WTC11 (cell line): ENCODE measurements around the gene C1D. TPM values are rescaled to one million over a fixed set of nuclear protein-coding genes. Genes with fewer than 3 reads are reported as not detected.

Experiments
- ATAC-seq: fragments of 200-7000 bp; cut with Tn5 transposase; 2 replicates; pipeline ENCODE4 v1.10.0; 2021; ENCODE audit warnings: mild to moderate bottlenecking, moderate library complexity
- CTCF ChIA-PET: fragments of 300-600 bp; sonication (Branson Sonifier 250); formaldehyde crosslinking; loops from one replicate; lab custom pipeline; 2021; ENCODE audit warnings: antibody characterized with exemption; lab: Charles Lee
- POLR2A ChIA-PET: fragments of 350-600 bp; sonication (Branson Sonifier 250); formaldehyde crosslinking; loops from one replicate; lab custom pipeline; 2021; ENCODE audit warnings: antibody characterized with exemption; lab: Charles Lee
- DNase-seq: peaks from one replicate; pipeline ENCODE4 v3.0.0; 2021; ENCODE audit warnings: low spot score
- H3K27ac Mint-ChIP-seq: 2 replicates; pipeline ENCODE4 v1.8.0; 2021; ENCODE audit warnings: mixed read lengths
- H3K27me3 Mint-ChIP-seq: 2 replicates; pipeline ENCODE4 v1.8.0; 2021; ENCODE audit warnings: low read depth, mild to moderate bottlenecking, moderate library complexity, mixed read lengths
- H3K36me3 Mint-ChIP-seq: 2 replicates; pipeline ENCODE4 v1.8.0; 2021; ENCODE audit warnings: mixed read lengths
- H3K4me1 Mint-ChIP-seq: 2 replicates; pipeline ENCODE4 v1.8.0; 2022; ENCODE audit warnings: mixed read lengths
- H3K4me3 Mint-ChIP-seq: 2 replicates; pipeline ENCODE4 v1.8.0; 2021; ENCODE audit warnings: mild to moderate bottlenecking, moderate library complexity, mixed read lengths
- H3K9me3 Mint-ChIP-seq: 2 replicates; pipeline ENCODE4 v1.8.0; 2021; ENCODE audit warnings: mixed read lengths
- ATF1 ChIP-seq: sonication (generic); formaldehyde crosslinking; IDR thresholded peaks from 2 replicates; pipeline ENCODE4 v1.8.1; 2023; ENCODE audit warnings: mild to moderate bottlenecking, moderate library complexity, missing genetic modification reagents
- ERG ChIP-seq: fragments of 250-450 bp; sonication (Bioruptor Pico); IDR thresholded peaks from 2 replicates; pipeline ENCODE4 v1.8.0; 2021; ENCODE audit warnings: mild to moderate bottlenecking
- NR1H2 ChIP-seq: sonication (generic); formaldehyde crosslinking; IDR thresholded peaks from 2 replicates; pipeline ENCODE4 v1.9.0; 2021; ENCODE audit warnings: mild to moderate bottlenecking, moderate library complexity, missing genetic modification reagents
- NR2C2 ChIP-seq: sonication (generic); formaldehyde crosslinking; IDR thresholded peaks from 2 replicates; pipeline ENCODE4 v1.8.0; 2022; ENCODE audit warnings: mild to moderate bottlenecking, missing genetic modification reagents
- OVOL2 ChIP-seq: fragments of 250-450 bp; sonication (Bioruptor Pico); IDR thresholded peaks from 2 replicates; pipeline ENCODE4 v1.9.0; 2021; ENCODE audit warnings: mild to moderate bottlenecking, borderline replicate concordance
- SMAD4 ChIP-seq: sonication (generic); formaldehyde crosslinking; IDR thresholded peaks from 2 replicates; pipeline ENCODE4 v1.8.0; 2022; ENCODE audit warnings: mild to moderate bottlenecking, missing genetic modification reagents
- TP53 ChIP-seq: sonication (generic); formaldehyde crosslinking; IDR thresholded peaks from 2 replicates; pipeline ENCODE4 v1.8.1; 2023; ENCODE audit warnings: mild to moderate bottlenecking, missing genetic modification reagents
- ZBTB21 ChIP-seq: sonication (generic); formaldehyde crosslinking; IDR thresholded peaks from 2 replicates; pipeline ENCODE4 v1.8.1; 2023; ENCODE audit warnings: mild to moderate bottlenecking, missing genetic modification reagents, borderline replicate concordance
- ZNF219 ChIP-seq: sonication (generic); formaldehyde crosslinking; IDR thresholded peaks from 2 replicates; pipeline ENCODE4 v1.8.0; 2023; ENCODE audit warnings: missing genetic modification reagents, mild to moderate bottlenecking, borderline replicate concordance
- ZNF232 ChIP-seq: sonication (generic); formaldehyde crosslinking; IDR thresholded peaks from 2 replicates; pipeline ENCODE4 v1.8.0; 2022; ENCODE audit warnings: mild to moderate bottlenecking, missing genetic modification reagents
- total RNA-seq: library from RNA; stranded (reverse); gene quantifications from 3 replicates; pipeline ENCODE4 v1.2.3, GENCODE V29; 2021
- TF ChIP-seq, protein P1 (sequence below): fragments of 250-450 bp; sonication (Bioruptor Pico); IDR thresholded peaks from 2 replicates; pipeline ENCODE4 v1.9.0; 2021; ENCODE audit warnings: mild to moderate bottlenecking
- TF ChIP-seq, protein P2 (sequence below): fragments of 250-450 bp; sonication (Bioruptor Pico); IDR thresholded peaks from 2 replicates; pipeline ENCODE4 v1.9.0; 2021; ENCODE audit warnings: moderate library complexity, mild to moderate bottlenecking, inconsistent platforms, borderline replicate concordance
- TF ChIP-seq, protein P3 (sequence below): sonication (generic); formaldehyde crosslinking; IDR thresholded peaks from 2 replicates; pipeline ENCODE4 v1.8.0; 2023; ENCODE audit warnings: mild to moderate bottlenecking, missing genetic modification reagents
- TF ChIP-seq, protein P4 (sequence below): sonication (generic); formaldehyde crosslinking; IDR thresholded peaks from 2 replicates; pipeline ENCODE4 v1.8.1; 2023; ENCODE audit warnings: mild to moderate bottlenecking, missing genetic modification reagents, borderline replicate concordance
- TF ChIP-seq, protein P5 (sequence below): sonication (generic); formaldehyde crosslinking; IDR thresholded peaks from 2 replicates; pipeline ENCODE4 v1.8.1; 2023; ENCODE audit warnings: mild to moderate bottlenecking, missing genetic modification reagents, moderate library complexity
- TF ChIP-seq, protein P6 (sequence below): sonication (generic); formaldehyde crosslinking; IDR thresholded peaks from 2 replicates; pipeline ENCODE4 v1.8.0; 2023; ENCODE audit warnings: missing genetic modification reagents

C1D gene
- total RNA-seq, 1 experiment from 2014 or later = 21.0 TPM

DNA sequence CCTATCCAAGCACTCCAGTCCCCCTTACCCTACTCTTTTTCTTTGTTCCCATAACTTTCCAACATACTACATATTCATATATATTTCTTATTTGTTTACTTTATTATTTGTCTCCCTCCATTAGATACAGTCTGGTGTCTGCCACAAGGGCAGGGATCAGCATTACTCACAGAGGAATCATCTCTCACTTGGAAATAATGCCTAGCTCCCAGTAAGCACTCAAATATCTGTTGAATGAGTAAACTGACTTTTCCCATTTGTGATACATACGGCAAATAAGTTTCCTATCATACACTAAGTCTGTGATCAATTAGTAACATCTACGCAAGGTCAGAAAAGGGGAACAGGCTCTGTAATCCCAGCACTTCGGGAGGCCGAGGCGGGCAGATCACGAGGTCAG lies 18.7 kb downstream of the C1D start (continued):
- TF ChIP-seq, protein P1, sequence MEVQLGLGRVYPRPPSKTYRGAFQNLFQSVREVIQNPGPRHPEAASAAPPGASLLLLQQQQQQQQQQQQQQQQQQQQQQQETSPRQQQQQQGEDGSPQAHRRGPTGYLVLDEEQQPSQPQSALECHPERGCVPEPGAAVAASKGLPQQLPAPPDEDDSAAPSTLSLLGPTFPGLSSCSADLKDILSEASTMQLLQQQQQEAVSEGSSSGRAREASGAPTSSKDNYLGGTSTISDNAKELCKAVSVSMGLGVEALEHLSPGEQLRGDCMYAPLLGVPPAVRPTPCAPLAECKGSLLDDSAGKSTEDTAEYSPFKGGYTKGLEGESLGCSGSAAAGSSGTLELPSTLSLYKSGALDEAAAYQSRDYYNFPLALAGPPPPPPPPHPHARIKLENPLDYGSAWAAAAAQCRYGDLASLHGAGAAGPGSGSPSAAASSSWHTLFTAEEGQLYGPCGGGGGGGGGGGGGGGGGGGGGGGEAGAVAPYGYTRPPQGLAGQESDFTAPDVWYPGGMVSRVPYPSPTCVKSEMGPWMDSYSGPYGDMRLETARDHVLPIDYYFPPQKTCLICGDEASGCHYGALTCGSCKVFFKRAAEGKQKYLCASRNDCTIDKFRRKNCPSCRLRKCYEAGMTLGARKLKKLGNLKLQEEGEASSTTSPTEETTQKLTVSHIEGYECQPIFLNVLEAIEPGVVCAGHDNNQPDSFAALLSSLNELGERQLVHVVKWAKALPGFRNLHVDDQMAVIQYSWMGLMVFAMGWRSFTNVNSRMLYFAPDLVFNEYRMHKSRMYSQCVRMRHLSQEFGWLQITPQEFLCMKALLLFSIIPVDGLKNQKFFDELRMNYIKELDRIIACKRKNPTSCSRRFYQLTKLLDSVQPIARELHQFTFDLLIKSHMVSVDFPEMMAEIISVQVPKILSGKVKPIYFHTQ (CRISPR knock-in tag) = no peak
- no peak for TF ChIP-seq SMAD4 (CRISPR knock-in tag)
- TF ChIP-seq, protein P2, sequence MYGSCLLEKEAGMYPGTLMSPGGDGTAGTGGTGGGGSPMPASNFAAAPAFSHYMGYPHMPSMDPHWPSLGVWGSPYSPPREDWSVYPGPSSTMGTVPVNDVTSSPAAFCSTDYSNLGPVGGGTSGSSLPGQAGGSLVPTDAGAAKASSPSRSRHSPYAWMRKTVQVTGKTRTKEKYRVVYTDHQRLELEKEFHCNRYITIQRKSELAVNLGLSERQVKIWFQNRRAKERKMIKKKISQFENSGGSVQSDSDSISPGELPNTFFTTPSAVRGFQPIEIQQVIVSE (CRISPR knock-in tag) = no peak

DNA sequence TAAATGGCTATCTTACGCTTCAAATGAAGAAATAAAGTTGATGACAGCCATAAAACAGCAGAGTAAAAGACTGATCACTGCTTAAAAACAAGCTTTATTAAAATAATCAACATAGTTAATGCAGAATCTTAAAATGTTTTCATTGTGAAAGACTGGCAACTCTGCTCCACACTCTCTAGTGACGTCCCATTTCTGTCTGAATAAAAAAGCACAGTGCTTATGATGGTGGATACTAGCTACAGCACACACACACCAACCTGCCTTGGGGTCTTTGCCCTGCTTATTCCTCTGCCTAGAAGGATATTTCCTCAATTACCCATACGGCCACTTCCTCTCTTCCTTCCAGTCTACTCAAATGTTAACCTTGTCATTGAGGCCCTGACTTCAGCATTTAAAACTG lies 19.1 kb downstream of the C1D start:
- no peaks in the 10 kb centered on the region for H3K4me1 Mint-ChIP-seq
- H3K4me3 Mint-ChIP-seq = no peak overlapping the region
- ATAC-seq (no peak), DNase-seq (no peak)
- peaks cover 6% of the 10 kb centered on the region; the same call in 1 of the 2 replicates for H3K36me3 Mint-ChIP-seq
- POLR2A ChIA-PET = no interaction called here
- CTCF ChIA-PET = no interaction called here
- no peaks in the 10 kb centered on the region for H3K9me3 Mint-ChIP-seq
- H3K27me3 Mint-ChIP-seq = no peaks in the 10 kb centered on the region
- H3K27ac Mint-ChIP-seq = no peak overlapping the region
- no peak for TF ChIP-seq ZNF219 (CRISPR knock-in tag)
- TF ChIP-seq, protein P2 (CRISPR knock-in tag) = no peak
- TF ChIP-seq NR2C2 (CRISPR knock-in tag) = no peak
- TF ChIP-seq, protein P1 (CRISPR knock-in tag) = no peak
- TF ChIP-seq ERG (CRISPR knock-in tag) = no peak
- TF ChIP-seq, protein P3, sequence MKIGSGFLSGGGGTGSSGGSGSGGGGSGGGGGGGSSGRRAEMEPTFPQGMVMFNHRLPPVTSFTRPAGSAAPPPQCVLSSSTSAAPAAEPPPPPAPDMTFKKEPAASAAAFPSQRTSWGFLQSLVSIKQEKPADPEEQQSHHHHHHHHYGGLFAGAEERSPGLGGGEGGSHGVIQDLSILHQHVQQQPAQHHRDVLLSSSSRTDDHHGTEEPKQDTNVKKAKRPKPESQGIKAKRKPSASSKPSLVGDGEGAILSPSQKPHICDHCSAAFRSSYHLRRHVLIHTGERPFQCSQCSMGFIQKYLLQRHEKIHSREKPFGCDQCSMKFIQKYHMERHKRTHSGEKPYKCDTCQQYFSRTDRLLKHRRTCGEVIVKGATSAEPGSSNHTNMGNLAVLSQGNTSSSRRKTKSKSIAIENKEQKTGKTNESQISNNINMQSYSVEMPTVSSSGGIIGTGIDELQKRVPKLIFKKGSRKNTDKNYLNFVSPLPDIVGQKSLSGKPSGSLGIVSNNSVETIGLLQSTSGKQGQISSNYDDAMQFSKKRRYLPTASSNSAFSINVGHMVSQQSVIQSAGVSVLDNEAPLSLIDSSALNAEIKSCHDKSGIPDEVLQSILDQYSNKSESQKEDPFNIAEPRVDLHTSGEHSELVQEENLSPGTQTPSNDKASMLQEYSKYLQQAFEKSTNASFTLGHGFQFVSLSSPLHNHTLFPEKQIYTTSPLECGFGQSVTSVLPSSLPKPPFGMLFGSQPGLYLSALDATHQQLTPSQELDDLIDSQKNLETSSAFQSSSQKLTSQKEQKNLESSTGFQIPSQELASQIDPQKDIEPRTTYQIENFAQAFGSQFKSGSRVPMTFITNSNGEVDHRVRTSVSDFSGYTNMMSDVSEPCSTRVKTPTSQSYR (CRISPR knock-in tag) = no peak
- TF ChIP-seq TP53 = no peak
- no peak for TF ChIP-seq ZNF232 (CRISPR knock-in tag)
- TF ChIP-seq OVOL2 (CRISPR knock-in tag) = no peak
- TF ChIP-seq, protein P4, sequence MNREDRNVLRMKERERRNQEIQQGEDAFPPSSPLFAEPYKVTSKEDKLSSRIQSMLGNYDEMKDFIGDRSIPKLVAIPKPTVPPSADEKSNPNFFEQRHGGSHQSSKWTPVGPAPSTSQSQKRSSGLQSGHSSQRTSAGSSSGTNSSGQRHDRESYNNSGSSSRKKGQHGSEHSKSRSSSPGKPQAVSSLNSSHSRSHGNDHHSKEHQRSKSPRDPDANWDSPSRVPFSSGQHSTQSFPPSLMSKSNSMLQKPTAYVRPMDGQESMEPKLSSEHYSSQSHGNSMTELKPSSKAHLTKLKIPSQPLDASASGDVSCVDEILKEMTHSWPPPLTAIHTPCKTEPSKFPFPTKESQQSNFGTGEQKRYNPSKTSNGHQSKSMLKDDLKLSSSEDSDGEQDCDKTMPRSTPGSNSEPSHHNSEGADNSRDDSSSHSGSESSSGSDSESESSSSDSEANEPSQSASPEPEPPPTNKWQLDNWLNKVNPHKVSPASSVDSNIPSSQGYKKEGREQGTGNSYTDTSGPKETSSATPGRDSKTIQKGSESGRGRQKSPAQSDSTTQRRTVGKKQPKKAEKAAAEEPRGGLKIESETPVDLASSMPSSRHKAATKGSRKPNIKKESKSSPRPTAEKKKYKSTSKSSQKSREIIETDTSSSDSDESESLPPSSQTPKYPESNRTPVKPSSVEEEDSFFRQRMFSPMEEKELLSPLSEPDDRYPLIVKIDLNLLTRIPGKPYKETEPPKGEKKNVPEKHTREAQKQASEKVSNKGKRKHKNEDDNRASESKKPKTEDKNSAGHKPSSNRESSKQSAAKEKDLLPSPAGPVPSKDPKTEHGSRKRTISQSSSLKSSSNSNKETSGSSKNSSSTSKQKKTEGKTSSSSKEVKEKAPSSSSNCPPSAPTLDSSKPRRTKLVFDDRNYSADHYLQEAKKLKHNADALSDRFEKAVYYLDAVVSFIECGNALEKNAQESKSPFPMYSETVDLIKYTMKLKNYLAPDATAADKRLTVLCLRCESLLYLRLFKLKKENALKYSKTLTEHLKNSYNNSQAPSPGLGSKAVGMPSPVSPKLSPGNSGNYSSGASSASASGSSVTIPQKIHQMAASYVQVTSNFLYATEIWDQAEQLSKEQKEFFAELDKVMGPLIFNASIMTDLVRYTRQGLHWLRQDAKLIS (CRISPR knock-in tag) = no peak
- TF ChIP-seq, protein P5, sequence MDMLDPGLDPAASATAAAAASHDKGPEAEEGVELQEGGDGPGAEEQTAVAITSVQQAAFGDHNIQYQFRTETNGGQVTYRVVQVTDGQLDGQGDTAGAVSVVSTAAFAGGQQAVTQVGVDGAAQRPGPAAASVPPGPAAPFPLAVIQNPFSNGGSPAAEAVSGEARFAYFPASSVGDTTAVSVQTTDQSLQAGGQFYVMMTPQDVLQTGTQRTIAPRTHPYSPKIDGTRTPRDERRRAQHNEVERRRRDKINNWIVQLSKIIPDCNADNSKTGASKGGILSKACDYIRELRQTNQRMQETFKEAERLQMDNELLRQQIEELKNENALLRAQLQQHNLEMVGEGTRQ = no peak
- TF ChIP-seq ATF1 (CRISPR knock-in tag) = no peak
- TF ChIP-seq, protein P6, sequence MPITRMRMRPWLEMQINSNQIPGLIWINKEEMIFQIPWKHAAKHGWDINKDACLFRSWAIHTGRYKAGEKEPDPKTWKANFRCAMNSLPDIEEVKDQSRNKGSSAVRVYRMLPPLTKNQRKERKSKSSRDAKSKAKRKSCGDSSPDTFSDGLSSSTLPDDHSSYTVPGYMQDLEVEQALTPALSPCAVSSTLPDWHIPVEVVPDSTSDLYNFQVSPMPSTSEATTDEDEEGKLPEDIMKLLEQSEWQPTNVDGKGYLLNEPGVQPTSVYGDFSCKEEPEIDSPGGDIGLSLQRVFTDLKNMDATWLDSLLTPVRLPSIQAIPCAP (CRISPR knock-in tag) = no peak
- TF ChIP-seq NR1H2 (CRISPR knock-in tag) = no peak
- TF ChIP-seq ZBTB21 = no peak
